ENCODE data around the gene SMIM35.

The SMIM35 gene

GRCh38 chr11:118046964-118047700, 39.6 kb downstream of the SMIM35 start:
- TF ChIP-seq CTCF (conservative IDR thresholded peaks at IDR 0.05; ENCODE audit: low read depth, low read length): no peak
- DNase-seq (ENCODE audit: low read depth): no peak
- H3K4me3 ChIP-seq (ENCODE audit: low read length): no peak overlapping the region

- no peak for DNase-seq (ENCODE audit: low read depth)
- no peak for TF ChIP-seq CTCF (conservative IDR thresholded peaks at IDR 0.05; ENCODE audit: low read depth, low read length)
- H3K4me3 ChIP-seq (ENCODE audit: low read length): no peak overlapping the region
Measured at GRCh38 chr11:118046051-118046963, 40.5 kb downstream of the SMIM35 start.

- H3K4me3 ChIP-seq (ENCODE audit: low read length): no peak overlapping the region
- no peak for DNase-seq (ENCODE audit: low read depth)
- no peak for TF ChIP-seq CTCF (conservative IDR thresholded peaks at IDR 0.05; ENCODE audit: low read depth, low read length)
Measured at GRCh38 chr11:118045191-118045590, 41.6 kb downstream of the SMIM35 start.

- DNase-seq (ENCODE audit: low read depth): no peak
- TF ChIP-seq CTCF (conservative IDR thresholded peaks at IDR 0.05; ENCODE audit: low read depth, low read length): no peak
- H3K4me3 ChIP-seq (ENCODE audit: low read length): no peak overlapping the region
Measured at GRCh38 chr11:118042796-118043195, 44.0 kb downstream of the SMIM35 start.

- TF ChIP-seq CTCF (conservative IDR thresholded peaks at IDR 0.05; ENCODE audit: low read depth, low read length): no peak
- no peak overlapping the region for H3K4me3 ChIP-seq (ENCODE audit: low read length)
- no peak for DNase-seq (ENCODE audit: low read depth)
Measured at GRCh38 chr11:118042141-118042540, 44.6 kb downstream of the SMIM35 start.

GRCh38 chr11:118033443-118033842, 53.3 kb downstream of the SMIM35 start:
- no peak for DNase-seq (ENCODE audit: low read depth)
- no peak for TF ChIP-seq CTCF (conservative IDR thresholded peaks at IDR 0.05; ENCODE audit: low read depth, low read length)
- no peak overlapping the region for H3K4me3 ChIP-seq (ENCODE audit: low read length)

Measured in retinal pigment epithelial cell (primary cell).